H9 (cell line): ENCODE data around the gene RAI14. TPM values are rescaled to one million over a fixed set of nuclear protein-coding genes. Genes with fewer than 3 reads are reported as not detected.

Experiments
- DNase-seq: peaks from one replicate; pipeline ENCODE4 v3.0.0-alpha.2; 2017
- H2AFZ ChIP-seq: one replicate; pipeline ENCODE4 v1.6.1; 2013; ENCODE audit warnings: mild to moderate bottlenecking, low read length, control low read depth, moderate library complexity
- H2AK5ac ChIP-seq: 2 replicates; pipeline ENCODE4 v1.6.1; 2013; ENCODE audit warnings: low read length, control low read depth, mixed read lengths; ENCODE audit not compliant: insufficient read length
- H2BK120ac ChIP-seq: one replicate; pipeline ENCODE4 v1.6.1; 2013; ENCODE audit warnings: low read depth, mild to moderate bottlenecking, low read length, control low read depth, inconsistent platforms; ENCODE audit not compliant: poor library complexity, severe bottlenecking
- H2BK12ac ChIP-seq: 2 replicates; pipeline ENCODE4 v1.6.1; 2013; ENCODE audit warnings: low read length, control low read depth, mixed read lengths, low read depth; ENCODE audit not compliant: insufficient read length
- H2BK15ac ChIP-seq: 2 replicates; pipeline ENCODE4 v1.6.1; 2013; ENCODE audit warnings: low read depth, low read length, control low read depth
- H2BK20ac ChIP-seq: one replicate; pipeline ENCODE4 v1.6.1; 2013; ENCODE audit warnings: low read depth, mild to moderate bottlenecking, low read length, control low read depth, inconsistent platforms; ENCODE audit not compliant: poor library complexity, severe bottlenecking
- H2BK5ac ChIP-seq: 2 replicates; pipeline ENCODE4 v1.6.1; 2013; ENCODE audit warnings: low read length, control low read depth, mixed read lengths; ENCODE audit not compliant: insufficient read length
- H3K14ac ChIP-seq: 2 replicates; pipeline ENCODE4 v1.6.1; 2013; ENCODE audit warnings: low read length, control low read depth; ENCODE audit not compliant: insufficient read depth
- H3K18ac ChIP-seq: 2 replicates; pipeline ENCODE4 v1.6.1; 2013; ENCODE audit warnings: low read depth, mild to moderate bottlenecking, mixed read lengths, low read length, control low read depth; ENCODE audit not compliant: insufficient read length
- H3K23ac ChIP-seq: 2 replicates; pipeline ENCODE4 v1.6.1; 2013; ENCODE audit warnings: low read length, control low read depth, mixed read lengths, low read depth; ENCODE audit not compliant: insufficient read length
- H3K23me2 ChIP-seq: 2 replicates; pipeline ENCODE4 v1.6.1; 2013; ENCODE audit warnings: low read depth, mild to moderate bottlenecking, mixed read lengths, low read length, control low read depth; ENCODE audit not compliant: insufficient read length, poor library complexity, severe bottlenecking
- H3K27ac ChIP-seq: 2 replicates; pipeline ENCODE4 v1.5.1; 2013; ENCODE audit warnings: low read length, control low read depth, mixed read lengths, low read depth; ENCODE audit not compliant: insufficient read length
- H3K27me3 ChIP-seq: 2 replicates; pipeline ENCODE4 v1.6.1; 2013; ENCODE audit warnings: low read length, control low read depth, inconsistent platforms; ENCODE audit not compliant: insufficient read depth
- H3K4ac ChIP-seq: 2 replicates; pipeline ENCODE4 v1.6.1; 2013; ENCODE audit warnings: low read depth, mild to moderate bottlenecking, control low read depth, inconsistent platforms, low read length, moderate library complexity
- H3K4me1 ChIP-seq: 2 replicates; pipeline ENCODE4 v1.6.1; 2013; ENCODE audit warnings: low read length, control low read depth, inconsistent platforms; ENCODE audit not compliant: insufficient read depth
- H3K4me2 ChIP-seq: 2 replicates; pipeline ENCODE4 v1.6.1; 2013; ENCODE audit warnings: low read length, control low read depth, mixed read lengths; ENCODE audit not compliant: insufficient read length, insufficient read depth
- H3K56ac ChIP-seq: 2 replicates; pipeline ENCODE4 v1.6.1; 2013; ENCODE audit warnings: low read depth, mild to moderate bottlenecking, mixed read lengths, low read length, control low read depth; ENCODE audit not compliant: insufficient read length
- H3K79me1 ChIP-seq: 2 replicates; pipeline ENCODE4 v1.6.1; 2013; ENCODE audit warnings: low read depth, mild to moderate bottlenecking, moderate library complexity, low read length, control low read depth, inconsistent platforms; ENCODE audit not compliant: insufficient read depth, poor library complexity, severe bottlenecking
- H3K79me2 ChIP-seq: 2 replicates; pipeline ENCODE4 v1.6.1; 2013; ENCODE audit warnings: low read length, control low read depth, inconsistent platforms; ENCODE audit not compliant: insufficient read depth
- H3K9ac ChIP-seq: 2 replicates; pipeline ENCODE4 v1.6.1; 2013; ENCODE audit warnings: low read length, control low read depth, mixed read lengths; ENCODE audit not compliant: insufficient read length; ENCODE audit errors: extremely low read depth
- H3K9me3 ChIP-seq: one replicate; pipeline ENCODE4 v1.6.1; 2013; ENCODE audit warnings: low read depth, low read length, inconsistent platforms; ENCODE audit not compliant: control insufficient read depth
- H3T11ph ChIP-seq: one replicate; pipeline ENCODE4 v1.6.1; 2013; ENCODE audit warnings: mild to moderate bottlenecking, low read length, control low read depth, inconsistent platforms
- H4K20me1 ChIP-seq: one replicate; pipeline ENCODE4 v1.6.1; 2013; ENCODE audit not compliant: control insufficient read depth, insufficient read length, insufficient read depth
- H4K5ac ChIP-seq: 2 replicates; pipeline ENCODE4 v1.6.1; 2013; ENCODE audit warnings: low read depth, mild to moderate bottlenecking, mixed read lengths, low read length, control low read depth; ENCODE audit not compliant: insufficient read length
- H4K8ac ChIP-seq: replicated peaks from 2 replicates; pipeline ENCODE4 v1.6.1; 2013; ENCODE audit warnings: low read length, control low read depth, mixed read lengths, low read depth; ENCODE audit not compliant: insufficient read length
- H4K91ac ChIP-seq: 2 replicates; pipeline ENCODE4 v1.6.1; 2013; ENCODE audit warnings: low read depth, mild to moderate bottlenecking, moderate library complexity, mixed read lengths, low read length, control low read depth; ENCODE audit not compliant: insufficient read length
- H3K27ac Mint-ChIP-seq, 3 experiments: 2 replicates in 2 of 3; 3 replicates in 1 of 3; pipeline ENCODE4 v1.8.0; 2020 to 2021; ENCODE audit warnings: mixed read lengths in 3 of 3, mild to moderate bottlenecking in 1 of 3, moderate library complexity in 1 of 3
- H3K27me3 Mint-ChIP-seq: 2 replicates; pipeline ENCODE4 v1.8.0; 2021; ENCODE audit warnings: low read depth, mild to moderate bottlenecking, moderate library complexity, mixed read lengths
- H3K36me3 Mint-ChIP-seq, 3 experiments: 2 replicates in 2 of 3; 3 replicates in 1 of 3; pipeline ENCODE4 v1.8.0; 2020 to 2021; ENCODE audit warnings: low read depth in 3 of 3, mixed read lengths in 3 of 3; ENCODE audit not compliant: insufficient read depth in 1 of 3
- H3K4me1 Mint-ChIP-seq, 2 experiments: 2 replicates each; pipeline ENCODE4 v1.8.0; 2020; ENCODE audit warnings: mixed read lengths in 2 of 2
- H3K4me3 Mint-ChIP-seq, 2 experiments: 2 replicates in 1 of 2; 3 replicates in 1 of 2; pipeline ENCODE4 v1.8.0; 2020 to 2021; ENCODE audit warnings: mild to moderate bottlenecking in 2 of 2, mixed read lengths in 2 of 2, moderate library complexity in 1 of 2
- H3K9me3 Mint-ChIP-seq, 2 experiments: 2 replicates in 1 of 2; 3 replicates in 1 of 2; pipeline ENCODE4 v1.8.0; 2020; ENCODE audit warnings: mild to moderate bottlenecking in 2 of 2, mixed read lengths in 2 of 2, moderate library complexity in 1 of 2
- CTCF ChIP-seq: fragments of 200-600 bp; sonication (generic); conservative IDR thresholded peaks from 3 replicates; pipeline ENCODE4 v1.8.0; 2021; ENCODE audit warnings: antibody characterized with exemption, mild to moderate bottlenecking
- WGBS: extraction: QIAGEN DNeasy Blood & Tissue Kit; methylation state at CpG from one replicate; pipeline ENCODE4 v1.1.7; 2013; ENCODE audit warnings: missing lambda C conversion rate, low lambda C conversion rate, mixed read lengths; ENCODE audit not compliant: insufficient read length; ENCODE audit errors: extremely low coverage; 5-methylcytosine and 5-hydroxymethylcytosine counted together
- total RNA-seq: library from RNA; stranded (reverse); gene quantifications from 2 replicates; pipeline ENCODE4 v1.2.1, GENCODE V29; 2021

RAI14 gene
- total RNA-seq, 1 experiment from 2014 or later, result 127 TPM

GRCh38 chr5:34842554-34842953 lies 186.4 kb downstream of the RAI14 start:
- Histone ChIP-seq H3K9ac (no peak overlapping the region), H2BK120ac (no peak overlapping the region), H3K27ac (no peak overlapping the region), H3K4me2 (no peak overlapping the region), H4K5ac (no peak overlapping the region), H3K79me2 (no peaks in the 10 kb centered on the region), H3K9me3 (no peaks in the 10 kb centered on the region), H3K14ac (no peak overlapping the region), H3K4ac (no peak overlapping the region), H2BK12ac (no peak overlapping the region), H2AFZ (no peak overlapping the region), H2AK5ac (no peak overlapping the region), H3K4me1 (no peaks in the 10 kb centered on the region; the same call in 1 of the 2 replicates), H3K23ac (no peak overlapping the region), H3K27me3 (no peaks in the 10 kb centered on the region), H2BK5ac (no peak overlapping the region), H3K56ac (no peak overlapping the region), H2BK15ac (no peak overlapping the region), H4K8ac (no peak overlapping the region), H4K20me1 (no peaks in the 10 kb centered on the region), H2BK20ac (no peak overlapping the region), H4K91ac (no peak overlapping the region), H3K79me1 (no peaks in the 10 kb centered on the region), H3T11ph (no peak overlapping the region), H3K18ac (no peak overlapping the region), H3K23me2 (peaks cover 8% of the 10 kb centered on the region)
- Mint-ChIP-seq H3K4me1 (peaks cover 16 to 20% of the 10 kb centered on the region in 2 experiments), H3K4me3 (no peak overlapping the region), H3K27me3 (no peaks in the 10 kb centered on the region; the same call in 1 of the 2 replicates), H3K9me3 (peaks cover 3 to 4% of the 10 kb centered on the region in 2 experiments; a peak in 3 of 5 replicates), H3K27ac (no peak overlapping the region), H3K36me3 (peaks cover 4 to 16% (median 5%) of the 10 kb centered on the region in 3 experiments; a peak in 6 of 7 replicates)
- WGBS, result no CpG with 5 or more reads among the region's 7 CpGs
- DNase-seq, result no peak
- TF ChIP-seq CTCF, result no peak
